Measurements from ENCODE around the gene TSPEAR. TPM values are rescaled to one million over a fixed set of nuclear protein-coding genes. Genes with fewer than 3 reads are reported as not detected.

TSPEAR gene
- total RNA-seq, 1 experiment from 2014 or later = not detected

GRCh38 chr21:44728716-44729115, 17.3 kb upstream of the TSPEAR start:
- ChIA-PET CTCF (no interaction called here), POLR2A (no interaction called here)
- Mint-ChIP-seq H3K4me1 (ENCODE audit: insufficient read depth, unreplicated experiment) (peaks cover 4% of the 10 kb centered on the region), H3K9me3 (ENCODE audit: unreplicated experiment) (no peaks in the 10 kb centered on the region), H3K27ac (ENCODE audit: low read depth, unreplicated experiment) (no peak overlapping the region), H3K4me3 (ENCODE audit: unreplicated experiment) (no peak overlapping the region), H3K36me3 (ENCODE audit: insufficient read depth, unreplicated experiment) (peaks cover 6% of the 10 kb centered on the region), H3K27me3 (ENCODE audit: insufficient read depth, unreplicated experiment) (peaks cover 79% of the 10 kb centered on the region)
- DNase-seq (ENCODE audit: unreplicated experiment) = no peak
- intact Hi-C loops (cut with micrococcal nuclease) = no loop called here
- no peak for TF ChIP-seq CTCF (IDR thresholded peaks at IDR 0.05; ENCODE audit: unreplicated experiment)
- no TSS peak for BruUV-seq (replicated peaks)

GRCh38 chr21:44727757-44728156, 16.4 kb upstream of the TSPEAR start:
- BruUV-seq (replicated peaks) = no TSS peak
- intact Hi-C loops (cut with micrococcal nuclease) = no loop called here
- TF ChIP-seq CTCF (IDR thresholded peaks at IDR 0.05; ENCODE audit: unreplicated experiment) = no peak
- DNase-seq (ENCODE audit: unreplicated experiment) = no peak
- ChIA-PET CTCF (interaction anchor here (0.6 kb wide), 1 partner anchor 51 kb away, joined by 3 read pairs; no protein-coding TSS in a partner anchor), POLR2A (interaction anchor here (1.0 kb wide), 1 partner anchor 16 kb away, joined by 4 read pairs; the partner anchor contains the start of gene TSPEAR)
- H3K27me3 Mint-ChIP-seq (ENCODE audit: insufficient read depth, unreplicated experiment) = peaks cover 86% of the 10 kb centered on the region
- H3K27ac Mint-ChIP-seq (ENCODE audit: low read depth, unreplicated experiment) = no peak overlapping the region
- H3K9me3 Mint-ChIP-seq (ENCODE audit: unreplicated experiment) = no peaks in the 10 kb centered on the region
- H3K4me3 Mint-ChIP-seq (ENCODE audit: unreplicated experiment) = no peak overlapping the region
- H3K4me1 Mint-ChIP-seq (ENCODE audit: insufficient read depth, unreplicated experiment) = peaks cover 4% of the 10 kb centered on the region
- peaks cover 6% of the 10 kb centered on the region for H3K36me3 Mint-ChIP-seq (ENCODE audit: insufficient read depth, unreplicated experiment)

GRCh38 chr21:44727321-44727720, 15.9 kb upstream of the TSPEAR start:
- ChIA-PET POLR2A (interaction anchor here (1.0 to 1.1 kb wide), 2 partner anchors 16 to 18 kb away, joined by 3 to 4 read pairs; partner anchors contain the start of gene TSPEAR), CTCF (interaction anchor here (0.6 to 0.7 kb wide), 2 partner anchors 50 to 133 kb away, joined by 3 read pairs; no protein-coding TSS in a partner anchor)
- intact Hi-C loops (cut with micrococcal nuclease) = no loop called here
- H3K4me1 Mint-ChIP-seq (ENCODE audit: insufficient read depth, unreplicated experiment) = peaks cover 4% of the 10 kb centered on the region
- no peaks in the 10 kb centered on the region for H3K9me3 Mint-ChIP-seq (ENCODE audit: unreplicated experiment)
- peaks cover 6% of the 10 kb centered on the region for H3K36me3 Mint-ChIP-seq (ENCODE audit: insufficient read depth, unreplicated experiment)
- no TSS peak for BruUV-seq (replicated peaks)
- H3K4me3 Mint-ChIP-seq (ENCODE audit: unreplicated experiment) = no peak overlapping the region
- no peak overlapping the region for H3K27ac Mint-ChIP-seq (ENCODE audit: low read depth, unreplicated experiment)
- DNase-seq (ENCODE audit: unreplicated experiment) = no peak
- H3K27me3 Mint-ChIP-seq (ENCODE audit: insufficient read depth, unreplicated experiment) = peaks cover 87% of the 10 kb centered on the region
- TF ChIP-seq CTCF (IDR thresholded peaks at IDR 0.05; ENCODE audit: unreplicated experiment) = no peak

- Mint-ChIP-seq H3K9me3 (ENCODE audit: unreplicated experiment) (no peaks in the 10 kb centered on the region), H3K27me3 (ENCODE audit: insufficient read depth, unreplicated experiment) (peaks cover 82% of the 10 kb centered on the region), H3K4me3 (ENCODE audit: unreplicated experiment) (no peak overlapping the region), H3K36me3 (ENCODE audit: insufficient read depth, unreplicated experiment) (peaks cover 6% of the 10 kb centered on the region), H3K4me1 (ENCODE audit: insufficient read depth, unreplicated experiment) (peaks cover 4% of the 10 kb centered on the region), H3K27ac (ENCODE audit: low read depth, unreplicated experiment) (no peak overlapping the region)
- ChIA-PET CTCF (interaction anchor here (0.6 to 0.8 kb wide), 4 partner anchors 12 to 195 kb away, joined by 3 read pairs; no protein-coding TSS in a partner anchor), POLR2A (interaction anchor here (1.0 to 1.1 kb wide), 2 partner anchors 16 to 17 kb away, joined by 3 to 4 read pairs; partner anchors contain the start of gene TSPEAR)
- BruUV-seq (replicated peaks) = no TSS peak
- intact Hi-C loops (cut with micrococcal nuclease) = no loop called here
- no peak for TF ChIP-seq CTCF (IDR thresholded peaks at IDR 0.05; ENCODE audit: unreplicated experiment)
- no peak for DNase-seq (ENCODE audit: unreplicated experiment)
These were observed 15.5 kb upstream of the TSPEAR start for GRCh38 chr21:44726826-44727225.
